MM.1S (cell line): ENCODE results near the gene QTRT2.

ENCODE experiments used
- DNase-seq: peaks from one replicate; pipeline ENCODE4 v3.0.0-alpha.2; 2015
- H2AFZ ChIP-seq: fragments of 300-600 bp; sonication (generic); 2 replicates; pipeline ENCODE4 v1.6.0; 2016; ENCODE audit warnings: antibody characterized with exemption, low read length
- H3F3A ChIP-seq: fragments of 300-600 bp; sonication (generic); 2 replicates; pipeline ENCODE4 v1.6.1; 2016; ENCODE audit warnings: mild to moderate bottlenecking, antibody characterized with exemption, low read length, moderate library complexity, mixed read lengths; ENCODE audit not compliant: insufficient read depth
- H3K27ac ChIP-seq: fragments of 300-600 bp; sonication (generic); 2 replicates; pipeline ENCODE4 v1.5.1; 2016; ENCODE audit warnings: mild to moderate bottlenecking, low read length
- H3K27me3 ChIP-seq: fragments of 300-600 bp; sonication (generic); replicated peaks from 2 replicates; pipeline ENCODE4 v1.6.0; 2016; ENCODE audit warnings: low read length; ENCODE audit not compliant: insufficient read depth
- H3K36me3 ChIP-seq: fragments of 300-600 bp; sonication (generic); replicated peaks from 2 replicates; pipeline ENCODE4 v1.6.1; 2016; ENCODE audit warnings: mild to moderate bottlenecking, low read length, mixed read lengths; ENCODE audit not compliant: insufficient read depth
- H3K4me1 ChIP-seq: fragments of 300-600 bp; sonication (generic); 2 replicates; pipeline ENCODE4 v1.6.1; 2016; ENCODE audit warnings: low read length, mixed read lengths
- H3K4me2 ChIP-seq: fragments of 300-600 bp; sonication (generic); 2 replicates; pipeline ENCODE4 v1.6.0; 2016; ENCODE audit warnings: low read depth, low read length
- H3K4me3 ChIP-seq: fragments of 300-600 bp; sonication (generic); 2 replicates; pipeline ENCODE4 v1.5.1; 2016; ENCODE audit warnings: low read length, mixed read lengths
- H3K79me2 ChIP-seq: fragments of 300-600 bp; sonication (generic); 2 replicates; pipeline ENCODE4 v1.6.1; 2016; ENCODE audit warnings: mixed run types, low read length, mixed read lengths
- H3K9ac ChIP-seq: fragments of 300-600 bp; sonication (generic); 2 replicates; pipeline ENCODE4 v1.6.1; 2016; ENCODE audit warnings: low read length, mixed read lengths
- H3K9me2 ChIP-seq: fragments of 300-600 bp; sonication (generic); replicated peaks from 2 replicates; pipeline ENCODE4 v1.6.1; 2016; ENCODE audit warnings: mild to moderate bottlenecking, low read length, mixed read lengths; ENCODE audit not compliant: insufficient read depth
- H3K9me3 ChIP-seq: fragments of 300-600 bp; sonication (generic); replicated peaks from 2 replicates; pipeline ENCODE4 v1.6.1; 2016; ENCODE audit warnings: mild to moderate bottlenecking, low read length, mixed read lengths; ENCODE audit not compliant: insufficient read depth
- H4K20me1 ChIP-seq: fragments of 300-600 bp; sonication (generic); 2 replicates; pipeline ENCODE4 v1.6.1; 2016; ENCODE audit warnings: mild to moderate bottlenecking, low read length, moderate library complexity, mixed read lengths; ENCODE audit not compliant: insufficient read depth
- CTCF ChIP-seq: fragments of 300-600 bp; sonication (generic); IDR thresholded peaks from 2 replicates; pipeline ENCODE4 v1.5.1; 2016; ENCODE audit warnings: antibody characterized with exemption, low read length, mixed read lengths
- EZH2 ChIP-seq: fragments of 300-600 bp; sonication (generic); optimal IDR thresholded peaks from 2 replicates; pipeline ENCODE3; 2017; ENCODE audit warnings: low read depth, mild to moderate bottlenecking, antibody characterized with exemption, low read length, mixed read lengths
- EZH2phosphoT487 ChIP-seq: fragments of 300-600 bp; sonication (generic); IDR thresholded peaks from 2 replicates; pipeline ENCODE4 v1.6.1; 2018; ENCODE audit warnings: antibody characterized with exemption, low read length

The QTRT2 gene

GRCh38 chr3:114067804-114068203, 11.3 kb downstream of the QTRT2 start:
- Histone ChIP-seq H3K9me3 (no peaks in the 10 kb centered on the region), H3K27me3 (no peaks in the 10 kb centered on the region), H3K9ac (no peak overlapping the region), H3K4me2 (no peak overlapping the region), H3K4me1 (no peaks in the 10 kb centered on the region), H3K9me2 (no peaks in the 10 kb centered on the region), H4K20me1 (no peaks in the 10 kb centered on the region), H3F3A (no peaks in the 10 kb centered on the region), H3K4me3 (no peak overlapping the region), H3K36me3 (no peaks in the 10 kb centered on the region; the same call in 1 of the 2 replicates), H3K27ac (no peak overlapping the region), H2AFZ (no peak overlapping the region), H3K79me2 (peaks cover 33% of the 10 kb centered on the region)
- no peak for DNase-seq
- TF ChIP-seq EZH2 (no peak), CTCF (no peak), EZH2phosphoT487 (no peak)

- Histone ChIP-seq H3K4me2 (no peak overlapping the region), H3K9me3 (no peaks in the 10 kb centered on the region), H3K9ac (no peak overlapping the region), H3K27ac (no peak overlapping the region), H3K79me2 (peaks cover 29% of the 10 kb centered on the region), H4K20me1 (no peaks in the 10 kb centered on the region), H3K9me2 (no peaks in the 10 kb centered on the region), H3K27me3 (no peaks in the 10 kb centered on the region), H2AFZ (no peak overlapping the region), H3K4me1 (no peaks in the 10 kb centered on the region), H3F3A (no peaks in the 10 kb centered on the region), H3K36me3 (no peaks in the 10 kb centered on the region; the same call in 1 of the 2 replicates), H3K4me3 (no peak overlapping the region)
- DNase-seq = no peak
- no peak for TF ChIP-seq EZH2phosphoT487
- no peak for TF ChIP-seq CTCF
- no peak for TF ChIP-seq EZH2
Observed at GRCh38 chr3:114068336-114068735, 11.8 kb downstream of the QTRT2 start.

- peaks cover 9% of the 10 kb centered on the region; the same call in 1 of the 2 replicates for H3K79me2 ChIP-seq
- H3K9me3 ChIP-seq = no peaks in the 10 kb centered on the region
- no peak overlapping the region for H3K9ac ChIP-seq
- no peak for DNase-seq
- no peaks in the 10 kb centered on the region for H3K4me1 ChIP-seq
- no peak overlapping the region for H3K27ac ChIP-seq
- no peak for TF ChIP-seq EZH2phosphoT487
- TF ChIP-seq CTCF = no peak
- TF ChIP-seq EZH2 = no peak
- no peaks in the 10 kb centered on the region for H4K20me1 ChIP-seq
- no peak overlapping the region for H3K4me3 ChIP-seq
- H3K36me3 ChIP-seq = peaks cover 11% of the 10 kb centered on the region; the same call in 1 of the 2 replicates
- H3K27me3 ChIP-seq = no peaks in the 10 kb centered on the region
- H2AFZ ChIP-seq = no peak overlapping the region
- no peak overlapping the region for H3K4me2 ChIP-seq
- H3K9me2 ChIP-seq = no peaks in the 10 kb centered on the region
- H3F3A ChIP-seq = no peaks in the 10 kb centered on the region
Observed at GRCh38 chr3:114071786-114072185, 15.2 kb downstream of the QTRT2 start.
